ENCODE data around the gene SPTB. TPM values are rescaled to one million over a fixed set of nuclear protein-coding genes. Genes with fewer than 3 reads are reported as not detected.

The SPTB gene
- total and polyA plus RNA-seq, 10 of the 15 experiments (the other 5 are each of a cell fraction or from before 2014, with no cell fraction given) = under 0.01 to 0.04 (median 0.02) TPM; not detected in 4

GRCh38 chr14:64746298-64747250, 133.1 kb downstream of the SPTB start:
- Histone ChIP-seq H3K9me3 (replicated peaks; ENCODE audit: control insufficient read depth, insufficient read depth, low read length) (no peaks in the 10 kb centered on the region; the same call in 2 of the 3 replicates), H4K20me1 (ENCODE audit: control insufficient read depth, insufficient read depth) (no peaks in the 10 kb centered on the region), H3K79me2 (ENCODE audit: control insufficient read depth, insufficient read depth, low read length) (no peaks in the 10 kb centered on the region), H3K4me1 (ENCODE audit: control insufficient read depth, insufficient read depth, low read length) (no peaks in the 10 kb centered on the region), H3K36me3 (ENCODE audit: control insufficient read depth in 2 of 2, insufficient read depth in 2 of 2, low read length in 1 of 2) (no peaks in the 10 kb centered on the region; a peak in 1 of 4 replicates), H3K4me3 (no peak overlapping the region), H3K27me3 (replicated peaks in 1 of 2; ENCODE audit: control insufficient read depth in 2 of 2, insufficient read depth in 2 of 2, low read length in 1 of 2) (peaks cover 0 to 2% of the 10 kb centered on the region in 2 experiments; a peak in 1 of 4 replicates), H2AFZ (ENCODE audit: control insufficient read depth, low read depth, low read length) (no peak overlapping the region), H3K4me2 (ENCODE audit: control insufficient read depth, insufficient read depth) (no peak overlapping the region), H3K9ac (ENCODE audit: control insufficient read depth, insufficient read depth, low read length) (no peak overlapping the region), H3K27ac (ENCODE audit: control insufficient read depth, insufficient read depth) (no peak overlapping the region)
- ChIA-PET RAD21 (ENCODE audit: unreplicated experiment) (no interaction called here), SMC1A (ENCODE audit: uncharacterized antibody, unreplicated experiment) (interaction anchor here (1.3 kb wide), 1 partner anchor 15 kb away, joined by 3 read pairs; no protein-coding TSS in a partner anchor), CTCF (interaction anchor here (0.6 to 0.9 kb wide), 2 partner anchors 73 to 75 kb away, joined by 3 read pairs; no protein-coding TSS in a partner anchor), POLR2A (no interaction called here)
- in situ Hi-C loops (cut with MboI) = no loop called here
- WGBS (ENCODE audit: insufficient coverage, insufficient replicate concordance, low lambda C conversion rate, missing lambda C conversion rate) = 23% methylated on average over 12 of the region's 12 CpGs
- ATAC-seq (no peak), FAIRE-seq (no peak), DNase-seq (ENCODE audit: low read depth, low spot score) (no peak)
- no TSS peak for BruUV-seq (replicated peaks)
- intact Hi-C loops (cut with micrococcal nuclease; ENCODE audit: unreplicated experiment) = no loop called here
- TF ChIP-seq RBBP5 (conservative IDR thresholded peaks at IDR 0.05) = no peak
- TF ChIP-seq IKZF1 (conservative IDR thresholded peaks at IDR 0.05) = no peak
- TF ChIP-seq ASH2L (IDR thresholded peaks at IDR 0.05; ENCODE audit: borderline replicate concordance, low read depth) = no peak
- TF ChIP-seq USF1 (IDR thresholded peaks at IDR 0.05; ENCODE audit: borderline replicate concordance, extremely low read length, insufficient read depth, low read depth, low read length) = no peak
- TF ChIP-seq SKIL (IDR thresholded peaks at IDR 0.05; ENCODE audit: low read depth, poor library complexity, severe bottlenecking) = no peak
- no peak for TF ChIP-seq GATAD2B (conservative IDR thresholded peaks at IDR 0.05; ENCODE audit: low read depth)
- no peak for TF ChIP-seq PAX5 (IDR thresholded peaks at IDR 0.05; ENCODE audit: borderline replicate concordance, low read depth, low read length)
- TF ChIP-seq NRF1 (conservative IDR thresholded peaks at IDR 0.05; ENCODE audit: low read depth, low read length) = no peak
- no peak for TF ChIP-seq MXI1 (IDR thresholded peaks at IDR 0.05; ENCODE audit: low read depth, low read length)
- TF ChIP-seq ZNF274 (IDR thresholded peaks at IDR 0.05; ENCODE audit: insufficient read depth, insufficient read length) = no peak
- TF ChIP-seq ZBTB11 (CRISPR knock-in tag; IDR thresholded peaks at IDR 0.05) = no peak
- TF ChIP-seq E4F1 (IDR thresholded peaks at IDR 0.05; ENCODE audit: borderline replicate concordance, partially characterized antibody) = no peak
